ENCODE results near the gene GABRB2. TPM values are rescaled to one million over a fixed set of nuclear protein-coding genes. Genes with fewer than 3 reads are reported as not detected.
"Not testable (repeated sequence)": the region's sequence is repeated elsewhere in the genome, so short reads cannot be mapped to it uniquely, and the experiment has no call there.

Gene GABRB2
- total RNA-seq, 2 donors from 2014 or later: not detected

DNA sequence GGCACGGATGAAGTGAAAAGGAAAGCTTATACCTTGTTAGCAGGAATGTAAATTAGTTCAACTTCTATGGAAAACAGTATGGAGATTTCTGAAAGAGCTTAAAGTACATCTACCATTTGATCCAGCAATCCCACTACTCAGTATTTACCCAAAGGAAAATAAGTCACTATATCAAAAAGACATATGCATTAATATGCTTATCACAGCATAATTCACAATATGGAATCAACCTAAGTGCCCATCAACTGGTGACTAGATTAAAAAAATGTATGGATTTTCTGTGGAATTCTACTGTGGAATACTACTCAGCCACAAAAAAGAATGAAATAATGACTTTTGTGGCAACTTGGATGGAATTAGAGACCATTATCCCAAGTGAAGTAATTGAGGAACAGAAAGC is 279.6 kb downstream of the GABRB2 start:
- no peaks in the 10 kb centered on the region for H3K36me3 Mint-ChIP-seq (ENCODE audit: low read depth)
- H3K27ac Mint-ChIP-seq: no peak overlapping the region
- no peaks in the 10 kb centered on the region for H3K9me3 ChIP-seq (ENCODE audit: control insufficient read depth, low read length, poor library complexity, severe bottlenecking)
- H3K4me1 Mint-ChIP-seq: no peaks in the 10 kb centered on the region
- no peak overlapping the region for H3K4me3 Mint-ChIP-seq
- DNase-seq (no peak), ATAC-seq (no peak)
- no peaks in the 10 kb centered on the region for H3K27me3 Mint-ChIP-seq

DNA sequence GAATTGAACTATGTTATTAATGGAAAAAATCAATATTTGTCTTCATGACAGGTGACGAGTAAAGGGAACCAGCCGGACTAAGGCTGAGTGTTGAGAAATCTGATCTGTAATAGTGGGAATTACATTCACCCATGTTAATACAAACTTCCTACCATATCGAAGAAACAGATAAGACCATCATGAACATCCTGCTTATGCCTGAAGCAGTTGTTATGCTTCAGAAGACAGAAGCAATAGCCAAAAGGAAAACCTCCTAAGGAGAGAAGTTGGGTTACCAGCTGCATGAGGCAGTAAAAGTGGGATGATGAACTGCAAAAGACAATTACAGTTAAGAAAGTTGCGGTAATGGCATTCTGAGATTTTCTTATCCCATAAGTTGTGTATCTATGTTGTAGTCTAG is 281.5 kb downstream of the GABRB2 start:
- no peaks in the 10 kb centered on the region for H3K36me3 Mint-ChIP-seq (ENCODE audit: low read depth)
- H3K27ac Mint-ChIP-seq: no peak overlapping the region
- H3K27me3 Mint-ChIP-seq: no peaks in the 10 kb centered on the region

DNA sequence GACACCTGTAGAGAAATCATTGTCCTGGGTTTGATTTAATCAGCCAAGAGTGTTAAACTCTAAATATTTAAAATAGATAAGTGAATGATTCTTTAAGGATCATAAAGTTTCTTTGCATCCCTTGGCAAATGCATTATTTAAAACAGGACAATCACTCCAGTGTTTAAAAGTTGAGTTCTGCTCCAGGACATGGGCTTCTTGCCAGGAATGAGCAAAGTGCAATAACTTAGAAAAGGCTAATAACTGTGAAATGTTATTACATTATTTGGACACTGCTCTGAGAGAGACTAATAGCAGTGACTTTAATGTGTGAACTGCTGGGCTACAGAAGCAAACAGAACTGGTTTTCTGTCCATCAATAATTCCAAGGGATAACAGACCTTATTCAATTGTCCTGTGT is 283.3 kb downstream of the GABRB2 start:
- no peaks in the 10 kb centered on the region for H3K4me1 Mint-ChIP-seq
- DNase-seq (no peak), ATAC-seq (no peak)
- H3K27ac Mint-ChIP-seq: no peak overlapping the region
- no peaks in the 10 kb centered on the region for H3K9me3 ChIP-seq (ENCODE audit: control insufficient read depth, low read length, poor library complexity, severe bottlenecking)
- H3K36me3 Mint-ChIP-seq (ENCODE audit: low read depth): no peaks in the 10 kb centered on the region
- H3K4me3 Mint-ChIP-seq: no peak overlapping the region
- H3K27me3 Mint-ChIP-seq: no peaks in the 10 kb centered on the region

More for the DNA sequence above, 281.5 kb downstream of the GABRB2 start:
- DNase-seq: no peak
- Mint-ChIP-seq H3K4me1 (no peaks in the 10 kb centered on the region), H3K4me3 (no peak overlapping the region)
- no peak for ATAC-seq
- H3K9me3 ChIP-seq (ENCODE audit: control insufficient read depth, low read length, poor library complexity, severe bottlenecking): no peaks in the 10 kb centered on the region

DNA sequence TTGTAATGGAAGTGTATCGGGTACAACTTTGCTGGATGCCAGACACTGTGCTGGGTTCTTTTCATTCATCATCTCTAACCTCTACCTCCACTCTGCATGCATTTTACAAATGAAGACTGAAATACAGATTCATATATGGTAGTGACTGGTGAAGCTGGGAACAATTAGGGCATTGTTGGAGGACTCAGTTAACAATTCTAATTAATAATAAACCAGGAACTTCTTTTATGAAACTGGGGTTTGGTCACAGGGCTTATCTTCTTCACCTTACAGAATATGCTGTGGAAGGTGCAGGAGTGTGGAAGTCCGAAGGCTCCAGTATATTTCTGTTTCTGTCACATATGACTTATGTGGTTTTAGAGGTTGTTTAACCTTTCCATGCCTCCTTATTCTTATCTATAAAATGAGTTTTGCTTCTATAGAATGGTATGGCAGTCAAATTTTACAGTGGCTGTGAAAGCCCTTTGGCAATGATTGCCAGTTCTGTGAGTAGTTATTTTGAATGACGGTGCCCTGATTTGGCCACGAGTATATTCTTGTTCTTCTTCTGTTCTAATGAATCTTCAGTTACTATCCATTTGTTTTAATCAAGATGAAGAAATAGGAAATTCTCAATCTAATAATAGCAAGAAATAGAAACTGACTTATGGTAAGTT is 284.7 kb downstream of the GABRB2 start:
- no peak for ATAC-seq
- no peaks in the 10 kb centered on the region for H3K36me3 Mint-ChIP-seq (ENCODE audit: low read depth)
- H3K9me3 ChIP-seq (ENCODE audit: control insufficient read depth, low read length, poor library complexity, severe bottlenecking): no peaks in the 10 kb centered on the region
- no peak overlapping the region for H3K4me3 Mint-ChIP-seq
- no peaks in the 10 kb centered on the region for H3K27me3 Mint-ChIP-seq
- H3K27ac Mint-ChIP-seq: no peak overlapping the region
- H3K4me1 Mint-ChIP-seq: no peaks in the 10 kb centered on the region
- DNase-seq: no peak

DNA sequence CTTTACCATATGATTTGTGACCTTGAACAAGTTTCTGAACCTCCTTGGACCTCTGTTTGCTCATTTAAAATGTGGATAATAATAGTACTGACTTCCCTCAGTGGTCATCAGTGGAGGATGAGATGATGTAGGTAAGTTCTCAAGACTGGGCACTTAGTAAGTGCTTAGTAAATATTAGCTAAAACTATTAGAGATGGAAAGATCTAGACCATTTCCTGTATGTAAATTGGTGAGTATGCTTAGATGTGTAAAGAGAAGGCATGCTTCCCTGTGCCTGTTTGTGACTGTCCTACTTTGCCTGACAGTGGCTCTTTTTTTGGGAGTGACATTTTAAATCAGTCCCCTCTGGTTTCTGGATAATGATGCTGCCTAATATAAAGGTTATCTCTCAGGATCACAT is 288.1 kb downstream of the GABRB2 start:
- no peaks in the 10 kb centered on the region for H3K27me3 Mint-ChIP-seq
- no peak overlapping the region for H3K4me3 Mint-ChIP-seq
- no peak overlapping the region for H3K27ac Mint-ChIP-seq
- H3K36me3 Mint-ChIP-seq (ENCODE audit: low read depth): no peaks in the 10 kb centered on the region
- no peaks in the 10 kb centered on the region for H3K9me3 ChIP-seq (ENCODE audit: control insufficient read depth, low read length, poor library complexity, severe bottlenecking)
- no peak for ATAC-seq
- H3K4me1 Mint-ChIP-seq: no peaks in the 10 kb centered on the region
- DNase-seq: no peak

DNA sequence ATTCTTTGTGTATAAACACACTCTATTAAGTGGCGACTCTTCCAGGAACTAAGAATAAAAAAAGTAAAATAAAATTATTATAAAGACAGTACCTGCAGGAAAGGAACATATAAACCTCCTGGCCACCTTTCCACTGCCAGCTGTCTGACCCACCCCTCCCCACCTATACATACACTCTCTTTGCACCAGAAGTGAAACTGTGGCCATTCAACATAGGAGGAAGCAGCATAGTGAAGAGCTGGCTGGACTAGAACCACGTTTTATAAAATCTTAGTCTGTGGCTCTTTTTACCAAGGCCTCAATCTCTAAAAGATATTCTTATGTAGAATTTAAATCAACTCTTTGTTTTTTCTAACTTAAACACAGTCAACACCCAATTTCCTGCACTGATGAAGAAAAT is 289.6 kb downstream of the GABRB2 start:
- H3K4me1 Mint-ChIP-seq: no peaks in the 10 kb centered on the region

DNA sequence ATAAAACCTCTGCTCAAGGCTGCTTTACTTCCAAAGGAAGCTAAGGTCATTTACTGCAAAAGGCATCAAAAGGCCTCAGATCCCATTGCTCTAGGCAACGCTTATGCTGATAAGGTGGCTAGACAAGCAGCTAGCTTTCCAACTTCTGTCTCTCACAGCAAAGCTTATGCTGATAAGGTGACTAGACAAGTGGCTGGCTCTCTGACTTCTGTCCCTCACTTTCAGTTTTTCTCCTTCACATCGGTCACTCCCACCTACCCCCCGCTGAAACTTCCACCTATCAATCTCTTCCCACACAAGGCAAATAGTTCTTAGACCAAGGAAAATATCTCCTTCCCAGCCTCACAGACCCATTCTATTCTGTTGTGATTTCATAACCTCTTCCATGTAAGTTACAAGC is 293.6 kb downstream of the GABRB2 start:
- not testable (repeated sequence) for H3K9me3 ChIP-seq (ENCODE audit: control insufficient read depth, low read length, poor library complexity, severe bottlenecking); H3K27me3 Mint-ChIP-seq; H3K4me1 Mint-ChIP-seq; H3K27ac Mint-ChIP-seq; H3K4me3 Mint-ChIP-seq; ATAC-seq; H3K36me3 Mint-ChIP-seq (ENCODE audit: low read depth); DNase-seq

More for the DNA sequence above, 289.6 kb downstream of the GABRB2 start:
- no peak for DNase-seq
- Mint-ChIP-seq H3K27me3 (no peaks in the 10 kb centered on the region), H3K4me3 (no peak overlapping the region), H3K36me3 (ENCODE audit: low read depth) (no peaks in the 10 kb centered on the region), H3K27ac (no peak overlapping the region)
- ATAC-seq: no peak
- H3K9me3 ChIP-seq (ENCODE audit: control insufficient read depth, low read length, poor library complexity, severe bottlenecking): no peaks in the 10 kb centered on the region

DNA sequence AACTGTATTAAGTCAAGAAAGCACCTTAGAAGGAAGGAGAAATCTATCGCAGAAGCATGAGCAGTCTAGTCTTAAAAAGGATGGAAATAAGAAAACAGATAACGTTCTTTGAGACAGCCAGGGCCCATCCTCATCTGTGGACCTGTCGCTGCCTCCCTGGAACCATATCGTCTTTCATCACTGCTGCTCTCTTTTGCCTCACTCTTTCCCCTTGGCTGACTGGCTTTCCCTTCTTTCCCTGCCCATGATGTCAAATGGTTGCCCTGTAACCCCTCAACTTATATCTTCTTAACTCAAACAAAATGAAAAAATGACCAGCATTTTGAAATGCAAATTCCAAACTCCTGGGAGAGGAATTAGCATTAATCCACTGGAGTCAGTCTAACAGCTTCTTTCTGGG is 299.8 kb downstream of the GABRB2 start:
- no peak for DNase-seq
- H3K4me1 Mint-ChIP-seq: no peaks in the 10 kb centered on the region
- H3K36me3 Mint-ChIP-seq (ENCODE audit: low read depth): no peaks in the 10 kb centered on the region
- H3K27me3 Mint-ChIP-seq: no peaks in the 10 kb centered on the region
- H3K9me3 ChIP-seq (ENCODE audit: control insufficient read depth, low read length, poor library complexity, severe bottlenecking): no peaks in the 10 kb centered on the region
- H3K4me3 Mint-ChIP-seq: no peak overlapping the region
- no peak for ATAC-seq
- H3K27ac Mint-ChIP-seq: no peak overlapping the region

DNA sequence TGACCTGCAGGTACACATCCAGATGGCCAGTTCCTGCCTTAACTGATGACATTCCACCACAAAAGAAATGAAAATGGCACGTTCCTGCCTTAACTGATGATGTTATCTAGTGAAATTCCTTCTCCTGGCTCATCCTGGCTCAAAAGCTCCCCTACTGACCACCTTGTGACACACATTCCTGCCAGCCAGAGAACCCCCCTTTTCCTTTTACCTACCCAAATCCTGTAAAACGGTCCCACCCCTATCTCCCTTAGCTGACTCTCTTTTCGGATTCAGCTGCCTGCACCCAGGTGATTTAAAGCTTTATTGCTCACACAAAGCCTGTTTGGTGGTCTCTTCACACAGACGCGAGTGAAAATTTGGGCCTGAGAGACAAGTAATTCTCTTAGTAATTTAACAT is 300.7 kb downstream of the GABRB2 start:
- not testable (repeated sequence) for DNase-seq; H3K27me3 Mint-ChIP-seq; H3K4me3 Mint-ChIP-seq; H3K36me3 Mint-ChIP-seq (ENCODE audit: low read depth); H3K27ac Mint-ChIP-seq; H3K9me3 ChIP-seq (ENCODE audit: control insufficient read depth, low read length, poor library complexity, severe bottlenecking); H3K4me1 Mint-ChIP-seq; ATAC-seq

Other genes starting within 250 kb of the GABRB2 start
- gene GABRA6, start 139.0 kb upstream of the GABRB2 start, total RNA-seq: not detected